Measurements from ENCODE around the gene SCART1.
"Not testable (repeated sequence)": the region's sequence is repeated elsewhere in the genome, so short reads cannot be mapped to it uniquely, and the experiment has no call there.

SCART1 gene

DNA sequence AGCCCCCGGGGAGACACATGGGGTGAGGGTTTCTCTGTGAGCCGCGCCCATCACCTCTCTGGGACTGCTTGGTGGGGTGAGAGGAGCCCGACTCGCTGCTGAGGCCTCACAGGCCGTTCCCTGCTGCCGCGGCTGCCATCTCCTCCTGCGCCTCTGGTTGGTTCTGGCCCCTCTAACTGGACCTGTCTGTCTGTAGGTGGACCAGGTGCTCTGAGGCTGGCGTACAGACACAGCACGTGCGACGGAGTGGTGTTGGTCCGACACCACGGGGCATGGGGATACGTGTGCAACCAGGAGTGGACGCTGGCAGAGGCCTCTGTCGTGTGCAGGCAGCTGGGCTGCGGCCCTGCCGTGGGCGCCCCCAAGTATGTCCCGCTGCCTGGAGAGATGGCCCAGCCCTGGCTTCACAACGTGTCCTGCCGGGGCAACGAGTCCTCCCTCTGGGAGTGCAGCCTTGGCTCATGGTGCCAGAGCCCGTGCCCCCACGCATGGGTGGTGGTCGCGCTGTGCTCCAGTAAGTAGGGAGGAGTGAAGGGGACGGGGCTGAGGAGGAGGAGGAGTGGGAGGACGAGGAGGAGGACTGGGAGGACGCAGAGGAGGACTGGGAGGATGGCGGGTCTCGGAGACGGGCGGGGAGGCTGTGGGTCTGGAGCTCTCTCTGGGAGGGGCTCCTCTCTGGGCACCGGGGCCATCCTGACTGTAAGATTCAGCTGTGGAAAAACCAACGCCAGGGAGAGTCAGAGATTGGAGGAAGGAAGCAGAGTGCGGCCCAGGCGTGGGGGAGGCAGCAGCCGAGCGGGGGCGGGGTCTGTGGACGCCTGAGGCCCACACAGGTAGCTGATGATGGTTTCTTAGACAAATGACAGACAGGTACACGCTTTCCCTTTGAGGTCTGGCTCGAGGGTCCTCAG lies 2.6 kb downstream of the SCART1 start:
- DNase-seq (ENCODE audit: low read depth), result no peak

DNA sequence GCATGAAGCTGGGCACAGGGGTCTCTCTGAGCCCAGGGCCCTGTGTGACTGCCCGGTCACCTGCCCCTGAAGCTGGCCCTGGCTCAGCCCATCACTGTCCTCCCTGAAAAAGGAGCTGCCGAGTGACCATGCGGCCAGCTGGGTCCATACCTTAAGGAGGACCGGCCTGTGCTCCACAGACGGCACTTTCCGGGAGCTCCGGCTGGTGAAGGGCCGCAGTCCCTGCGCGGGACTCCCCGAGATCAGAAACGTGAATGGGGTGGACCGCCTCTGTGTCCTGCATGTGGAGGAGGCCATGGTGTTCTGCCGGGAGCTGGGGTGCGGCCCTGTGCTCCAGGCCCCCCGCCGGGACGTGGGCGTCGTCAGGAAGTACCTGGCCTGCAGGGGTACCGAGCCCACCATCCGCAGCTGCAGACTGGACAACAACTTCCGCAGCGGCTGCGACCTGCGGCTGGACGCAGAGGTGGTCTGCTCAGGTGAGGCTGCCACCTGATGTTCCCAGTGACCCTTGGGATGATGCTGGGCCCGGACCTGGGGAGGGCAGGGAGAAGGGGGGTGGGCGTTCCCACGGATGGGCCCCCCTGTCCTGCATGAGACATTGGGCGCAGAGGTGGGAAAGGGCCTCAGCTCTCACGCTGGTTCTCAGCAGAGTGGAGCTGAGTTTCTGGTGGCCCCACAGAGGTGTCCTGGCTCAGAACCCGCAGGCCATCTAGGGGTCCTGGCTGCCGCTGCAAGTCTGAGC lies 3.5 kb downstream of the SCART1 start:
- no peak for DNase-seq (ENCODE audit: low read depth)

DNA sequence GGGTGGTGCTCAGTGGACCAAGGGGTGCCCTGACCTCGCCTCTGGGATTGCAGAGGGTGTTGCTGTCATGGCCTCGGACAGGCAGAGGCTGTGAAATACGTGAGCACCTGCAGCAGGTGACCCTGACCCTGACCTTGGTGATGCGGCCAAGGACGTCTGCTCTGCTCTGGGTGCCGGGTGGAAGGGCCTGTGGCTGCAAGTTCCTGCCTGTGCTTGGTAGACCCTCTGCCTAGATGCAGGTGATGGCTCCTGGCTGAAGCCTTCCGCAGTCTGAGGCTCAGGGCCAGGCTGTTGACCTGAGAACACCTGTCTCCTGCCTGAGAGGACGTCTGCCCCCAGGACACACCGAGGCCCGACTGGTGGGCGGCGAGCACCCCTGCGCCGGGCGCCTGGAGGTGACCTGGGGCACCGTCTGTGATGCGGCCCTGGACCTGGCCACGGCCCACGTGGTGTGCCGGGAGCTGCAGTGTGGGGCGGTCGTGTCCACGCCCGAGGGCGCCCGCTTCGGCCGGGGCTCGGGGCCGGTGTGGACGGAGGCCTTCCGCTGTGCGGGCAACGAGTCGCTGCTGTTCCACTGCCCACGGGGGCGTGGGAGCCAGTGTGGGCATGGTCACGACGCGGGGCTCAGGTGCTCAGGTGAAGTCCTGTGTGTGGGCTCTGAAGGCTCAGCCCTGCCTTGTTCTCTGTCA lies 4.4 kb downstream of the SCART1 start:
- DNase-seq (ENCODE audit: low read depth), result no peak

DNA sequence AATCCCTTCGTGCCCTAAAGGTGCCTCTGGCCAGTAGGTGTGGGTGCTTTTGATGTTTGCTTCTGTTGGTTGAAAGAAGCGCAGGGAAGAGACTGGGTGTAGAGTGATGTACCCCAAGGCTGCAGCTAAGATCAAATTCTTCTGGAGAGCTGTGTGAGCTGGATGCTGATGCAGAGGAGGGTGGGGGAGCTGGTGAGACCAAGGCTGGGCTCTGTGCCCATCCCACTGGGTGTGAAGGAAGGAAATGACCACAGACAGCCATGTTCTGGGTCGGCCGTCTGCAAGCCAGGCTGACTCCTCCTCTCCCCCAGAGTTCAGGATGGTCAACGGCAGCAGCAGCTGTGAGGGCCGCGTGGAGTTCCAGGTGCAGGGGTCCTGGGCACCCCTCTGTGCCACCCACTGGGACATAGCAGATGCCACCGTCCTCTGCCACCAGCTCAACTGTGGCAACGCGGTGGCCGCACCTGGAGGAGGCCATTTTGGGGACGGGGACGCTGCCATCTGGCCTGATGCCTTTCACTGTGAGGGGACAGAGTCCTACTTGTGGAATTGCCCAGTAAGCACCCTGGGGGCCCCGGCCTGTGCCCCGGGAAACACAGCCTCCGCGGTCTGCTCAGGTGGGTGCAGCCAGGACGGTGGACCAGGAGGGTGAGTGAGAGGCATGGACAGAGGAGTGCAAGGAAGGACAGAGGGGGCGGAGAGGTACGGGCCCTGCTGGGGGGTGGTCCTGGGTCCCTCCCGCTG lies 5.1 kb downstream of the SCART1 start:
- peak; percentile 15 for DNase-seq (ENCODE audit: low read depth)

DNA sequence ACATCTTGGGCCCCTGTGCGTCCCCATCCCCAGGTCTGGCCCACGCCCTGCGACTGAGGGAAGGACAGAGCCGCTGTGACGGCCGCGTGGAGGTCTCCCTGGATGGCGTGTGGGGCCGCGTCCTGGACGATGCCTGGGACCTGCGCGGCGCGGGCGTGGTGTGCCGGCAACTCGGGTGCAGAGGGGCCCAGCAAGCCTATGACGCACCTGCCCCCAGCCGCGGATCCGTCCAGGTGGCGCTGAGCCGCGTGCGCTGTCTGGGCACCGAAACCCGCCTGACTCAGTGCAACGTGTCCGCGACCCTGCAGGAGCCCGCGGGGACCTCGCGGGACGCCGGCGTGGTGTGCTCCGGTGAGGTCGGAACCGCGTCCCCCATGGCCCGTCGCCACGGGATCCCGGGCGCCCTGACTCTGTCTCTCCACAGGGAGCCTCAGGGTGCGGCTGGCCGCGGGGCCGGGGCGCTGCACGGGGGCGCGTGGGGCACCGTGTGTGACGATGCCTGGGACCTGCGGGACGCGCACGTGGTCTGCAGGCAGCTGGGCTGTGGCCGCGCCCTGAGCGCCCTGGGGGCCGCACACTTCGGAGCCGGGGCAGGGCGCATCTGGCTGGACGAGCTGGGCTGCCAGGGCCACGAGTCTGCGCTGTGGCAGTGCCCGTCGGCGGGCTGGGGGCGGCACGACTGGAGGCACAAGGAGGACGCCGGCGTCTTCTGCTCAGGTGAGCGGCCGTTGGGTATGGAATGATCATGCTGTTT lies 5.9 kb downstream of the SCART1 start:
- no peak for DNase-seq (ENCODE audit: low read depth)

DNA sequence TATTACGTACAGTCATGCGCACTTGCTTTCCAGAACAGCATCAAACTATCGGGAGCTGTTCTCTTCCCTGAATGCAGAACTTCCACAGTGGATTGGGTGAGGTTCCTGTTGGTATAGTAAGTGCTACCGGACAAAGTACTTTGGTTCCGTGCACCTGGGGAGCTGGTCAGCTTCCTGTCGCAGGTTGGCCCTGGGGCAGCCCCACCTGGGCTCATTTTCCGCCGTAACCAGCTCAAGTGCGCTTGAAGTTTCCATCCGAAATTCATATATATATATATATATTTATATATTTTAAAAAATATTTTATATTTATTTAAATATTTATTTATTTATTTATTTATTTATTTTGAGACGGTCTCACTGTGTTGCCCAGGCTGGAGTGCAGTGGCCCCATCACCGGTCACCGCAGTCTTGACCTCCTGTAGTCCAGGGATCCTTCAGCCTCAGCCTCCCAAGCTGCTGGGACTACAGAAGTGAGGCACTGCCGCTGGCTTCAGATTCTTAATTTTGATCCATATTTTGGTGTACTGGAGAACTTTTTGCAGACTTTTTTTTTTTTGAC lies 6.5 kb downstream of the SCART1 start:
- no peak for DNase-seq (ENCODE audit: low read depth)

DNA sequence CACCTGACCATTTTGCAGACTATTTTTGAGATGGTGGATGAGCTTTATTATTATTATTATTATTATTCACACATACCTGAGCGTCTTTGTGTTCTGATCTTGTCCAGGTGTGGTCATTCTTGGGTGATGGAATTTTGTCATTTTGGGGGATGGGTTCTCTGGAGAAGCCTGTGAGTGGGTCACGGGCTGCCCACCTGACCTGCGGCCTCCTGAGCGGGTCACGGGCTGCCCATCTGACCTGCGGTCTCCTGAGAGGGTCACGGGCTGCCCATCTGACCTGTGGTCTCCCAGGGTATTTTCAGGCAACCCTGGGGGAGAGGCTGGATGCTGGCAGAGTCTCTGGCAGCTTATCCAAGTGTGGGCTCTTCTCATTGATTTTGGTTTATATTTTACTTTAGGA lies 7.3 kb downstream of the SCART1 start:
- no peak for DNase-seq (ENCODE audit: low read depth)

DNA sequence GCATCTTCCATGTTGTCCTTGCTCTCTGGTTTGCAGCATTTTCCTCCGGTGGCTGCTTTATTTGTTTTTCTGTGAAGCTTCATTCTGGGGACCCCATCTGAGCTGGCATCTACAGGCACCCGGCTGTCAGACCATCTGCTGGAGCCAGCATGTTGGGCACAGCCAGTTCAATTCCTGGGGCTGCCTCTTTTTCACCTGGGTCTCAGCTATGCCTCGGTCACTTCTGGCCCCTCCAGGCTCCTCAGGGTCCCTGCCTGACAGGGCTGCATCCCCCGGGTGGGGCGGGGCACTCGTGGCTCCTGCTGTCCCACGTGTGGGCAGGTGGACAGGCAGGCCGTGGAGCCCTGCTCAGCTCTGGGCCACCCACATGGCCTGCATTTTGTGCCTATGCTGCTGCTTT lies 8.1 kb downstream of the SCART1 start:
- DNase-seq (ENCODE audit: low read depth), result no peak

DNA sequence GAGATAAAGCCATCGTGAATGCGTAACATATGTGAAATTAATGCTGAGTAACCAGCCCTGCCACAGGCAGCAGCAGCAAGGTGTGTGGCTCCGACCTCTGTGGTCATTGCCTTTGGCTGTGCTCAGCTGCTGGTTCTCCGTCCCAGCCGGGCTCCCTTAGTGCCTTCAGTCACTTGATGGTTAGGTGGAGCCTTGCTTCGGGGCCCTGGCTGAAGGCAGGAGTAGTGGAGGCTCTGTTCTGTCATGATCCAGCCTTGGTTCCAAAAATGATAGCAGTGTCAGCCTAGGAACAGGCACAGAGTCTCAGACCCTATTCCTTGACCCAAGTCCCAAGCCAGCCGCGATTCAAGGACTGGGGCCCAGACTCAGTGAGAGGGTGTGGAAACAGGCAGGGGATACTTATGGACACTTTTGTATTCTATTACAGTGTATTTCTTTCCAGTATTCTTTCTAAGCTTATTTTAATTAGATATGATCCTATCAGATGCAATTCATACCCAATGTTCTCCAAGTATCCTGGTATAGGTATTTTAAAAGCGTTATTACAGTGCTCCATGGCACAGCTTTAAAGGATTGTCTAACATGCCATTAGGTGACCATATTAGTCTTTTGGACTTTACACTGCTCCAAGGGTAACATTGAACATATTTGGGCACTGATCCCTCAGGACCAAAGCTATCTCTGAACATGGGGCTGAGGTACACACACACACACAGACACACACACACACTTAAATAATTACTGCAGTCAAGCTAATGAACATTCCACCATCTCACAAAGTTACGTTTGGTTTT lies 9.0 kb downstream of the SCART1 start:
- no peak for DNase-seq (ENCODE audit: low read depth)

DNA sequence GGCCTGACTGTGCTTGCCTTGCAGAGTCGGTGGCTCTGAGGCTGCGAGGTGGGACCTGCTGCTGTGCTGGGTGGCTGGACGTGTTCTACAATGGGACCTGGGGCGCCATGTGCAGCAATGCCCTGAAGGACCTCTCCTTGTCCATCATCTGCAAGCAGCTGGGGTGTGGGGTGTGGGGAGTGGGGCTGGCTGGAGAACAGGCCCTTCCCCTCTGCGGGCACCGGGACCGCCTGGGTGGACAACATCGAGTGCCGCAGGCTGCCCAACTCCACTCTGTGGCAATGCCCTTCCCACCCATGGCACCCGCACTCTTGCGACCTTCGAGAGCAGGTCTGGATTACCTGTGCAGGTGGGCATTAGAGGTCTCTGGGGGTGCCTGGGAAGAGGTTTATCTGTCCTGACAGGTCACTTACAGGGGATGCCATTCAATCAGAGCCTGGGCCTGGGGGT lies 10.9 kb downstream of the SCART1 start:
- DNase-seq (ENCODE audit: low read depth), result no peak

DNA sequence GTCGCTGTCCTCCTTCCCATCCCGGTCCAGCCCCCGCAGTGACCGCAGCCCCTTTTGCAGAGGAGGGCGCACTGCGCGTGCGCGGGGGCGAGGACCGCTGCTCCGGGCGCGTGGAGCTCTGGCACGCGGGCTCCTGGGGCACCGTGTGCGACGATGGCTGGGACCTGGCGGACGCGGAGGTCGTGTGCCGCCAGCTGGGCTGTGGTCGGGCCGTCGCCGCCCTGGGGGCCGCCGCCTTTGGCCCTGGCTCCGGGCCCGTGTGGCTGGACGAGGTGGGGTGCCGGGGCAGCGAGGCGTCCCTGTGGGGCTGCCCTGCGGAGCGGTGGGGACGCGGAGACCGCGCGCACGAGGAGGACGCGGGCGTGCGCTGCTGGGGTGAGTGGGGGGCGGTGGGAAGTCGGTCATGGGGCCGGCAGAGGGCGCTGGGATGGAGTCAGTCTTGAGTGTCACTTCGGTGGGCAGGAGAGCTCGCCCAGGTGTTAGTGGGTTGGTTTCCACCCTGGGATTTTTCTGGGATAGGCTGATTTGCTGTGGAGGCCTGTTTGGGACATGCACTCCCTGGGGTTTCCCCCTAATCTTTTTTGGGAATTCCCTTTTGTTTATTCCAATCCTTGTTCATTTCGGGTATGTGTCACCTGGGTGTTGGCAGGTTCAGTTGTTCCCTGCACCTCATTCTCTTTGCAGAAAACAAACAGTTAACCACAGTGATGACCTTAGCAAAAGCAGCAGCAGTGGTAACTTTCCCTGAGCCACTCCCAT lies 11.6 kb downstream of the SCART1 start:
- DNase-seq (ENCODE audit: low read depth), result no peak

DNA sequence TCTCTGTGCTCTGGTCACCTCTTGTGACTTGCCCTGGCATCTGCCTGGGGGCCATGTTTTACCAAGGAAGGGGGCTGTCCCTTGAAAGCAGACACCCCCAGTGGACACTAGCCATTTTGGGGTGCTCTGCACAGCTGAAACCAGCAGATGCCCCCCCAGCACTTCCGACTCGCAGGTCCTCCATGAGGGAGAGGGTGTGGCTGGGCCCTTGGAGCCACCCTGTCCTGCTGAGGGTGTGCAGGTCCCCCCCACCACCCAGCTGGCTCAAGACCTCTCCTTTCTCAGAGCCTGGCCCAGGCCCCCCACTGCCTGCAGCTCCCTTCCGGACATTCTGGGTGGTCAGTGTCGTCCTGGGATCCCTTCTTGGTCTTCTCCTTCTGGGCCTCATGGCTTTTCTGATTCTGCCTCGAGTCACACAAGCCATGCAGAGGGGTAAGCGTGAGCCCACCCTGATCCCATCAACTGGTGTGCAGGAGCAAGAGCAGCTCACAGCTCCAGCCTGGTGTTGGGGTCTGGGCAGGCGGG lies 12.3 kb downstream of the SCART1 start:
- no peak for DNase-seq (ENCODE audit: low read depth)

DNA sequence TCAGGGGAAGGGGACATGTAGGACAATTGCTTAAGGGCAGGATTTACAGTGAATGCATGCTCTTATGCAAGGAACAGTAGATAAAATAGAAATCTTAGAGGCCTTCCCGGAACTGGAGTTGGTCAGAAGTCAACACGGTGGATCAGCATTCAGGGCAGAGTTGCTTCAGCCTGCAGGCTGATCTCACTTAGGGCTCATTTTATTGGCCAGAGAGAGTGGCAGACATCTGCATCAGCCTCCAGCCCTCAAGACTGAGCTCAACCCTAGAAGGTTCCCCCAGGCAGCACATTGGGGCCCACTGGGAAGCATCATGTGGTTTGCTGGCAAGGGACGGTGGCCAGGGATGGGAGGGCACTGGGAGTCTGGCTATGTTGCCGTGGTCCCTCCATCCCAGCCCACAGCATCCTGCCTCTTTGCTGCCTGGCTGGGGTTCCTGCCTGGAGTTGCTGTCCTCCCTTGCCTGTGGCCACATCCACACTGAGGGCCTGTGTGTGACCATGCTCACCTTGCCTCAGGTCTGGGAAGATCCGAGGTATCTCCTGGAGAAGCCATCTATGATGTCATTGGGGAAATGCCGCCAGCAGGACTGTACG lies 13.0 kb downstream of the SCART1 start:
- no peak for DNase-seq (ENCODE audit: low read depth)

DNA sequence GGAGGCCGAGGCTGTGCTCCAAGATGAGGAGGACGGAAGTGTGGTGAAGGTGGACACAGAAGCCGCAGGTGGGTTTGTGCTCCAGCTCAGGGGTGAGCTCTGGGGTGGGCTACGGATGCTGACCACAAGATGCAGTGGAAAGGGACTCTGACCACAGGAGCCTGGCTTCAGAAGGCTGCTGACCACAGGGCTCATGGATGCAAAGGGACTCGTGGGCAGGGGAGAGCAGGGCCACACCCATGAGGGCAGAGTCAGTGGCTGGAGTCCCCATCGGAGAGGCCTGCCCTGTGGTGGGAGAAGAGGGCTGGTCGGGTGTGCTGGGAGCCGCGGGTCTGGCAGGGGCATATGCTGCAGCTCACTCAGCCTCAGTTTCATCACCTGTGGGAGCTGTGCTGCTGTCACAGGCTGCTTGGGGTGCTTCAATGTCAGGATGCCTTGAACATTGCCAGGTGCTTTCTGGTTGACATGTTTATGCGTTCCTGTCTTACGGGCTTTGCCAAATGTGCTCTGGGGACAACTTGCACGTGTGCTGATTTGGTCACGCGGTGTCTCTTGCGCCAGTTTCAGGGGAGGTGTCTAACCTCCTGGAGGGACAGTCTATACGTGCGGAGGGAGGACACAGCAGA lies 13.7 kb downstream of the SCART1 start:
- DNase-seq (ENCODE audit: low read depth), result no peak

DNA sequence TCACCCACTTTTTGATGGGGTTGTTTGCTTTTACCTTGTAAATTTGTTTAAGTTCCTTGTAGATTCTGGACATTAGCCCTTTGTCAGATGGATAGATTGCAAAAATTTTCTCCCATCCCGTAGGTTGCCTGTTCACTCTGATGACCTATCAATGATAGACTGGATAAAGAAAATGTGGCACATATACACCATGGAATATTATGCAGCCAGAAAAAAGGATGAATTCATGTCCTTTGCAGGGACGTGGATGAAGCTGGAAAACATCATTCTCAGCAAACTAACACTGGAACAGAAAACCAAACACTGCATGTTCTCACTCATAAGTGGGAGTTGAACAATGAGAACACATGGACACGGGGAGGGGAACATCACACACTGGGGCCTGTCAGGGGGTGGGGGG lies 15.5 kb downstream of the SCART1 start:
- not testable (repeated sequence) for DNase-seq (ENCODE audit: low read depth)

DNA sequence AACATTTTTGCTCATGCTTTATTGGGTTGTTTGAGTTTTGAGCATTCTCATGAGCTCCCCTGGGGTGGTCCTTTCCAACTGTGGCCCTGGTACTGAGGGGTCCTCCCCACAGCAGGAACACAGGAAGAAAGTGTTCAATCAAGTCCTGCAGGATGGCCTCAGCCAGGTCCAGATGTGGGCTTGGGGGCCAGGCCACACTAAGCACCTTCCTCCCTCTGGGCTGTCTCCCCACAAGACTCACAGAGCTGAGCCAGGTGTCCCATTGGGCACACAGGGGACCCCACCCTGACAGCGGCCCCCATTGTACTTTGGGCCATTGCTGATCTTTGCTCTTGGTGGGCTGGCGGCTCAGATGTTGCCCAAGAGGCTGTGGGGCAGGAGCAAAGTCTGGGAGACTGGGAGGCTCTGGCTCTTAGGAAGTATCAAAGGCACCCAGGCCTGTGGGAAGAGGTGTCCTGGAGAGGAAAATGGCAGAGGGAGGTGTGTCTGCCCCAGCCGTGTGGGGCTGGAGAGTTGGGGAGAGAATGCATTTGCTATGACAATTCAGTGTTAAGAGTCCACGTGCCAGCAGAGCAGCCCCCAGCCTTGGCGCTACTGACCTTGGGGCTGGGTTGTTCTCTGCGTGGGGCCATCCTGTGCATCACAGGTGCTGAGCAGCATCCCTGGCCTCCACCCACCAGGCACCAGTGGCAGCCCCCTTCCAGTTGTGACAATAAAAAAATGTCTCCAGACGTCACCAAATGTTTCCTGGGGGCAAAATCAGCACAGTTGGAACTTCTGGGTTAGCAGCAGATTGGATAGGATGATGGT lies 17.8 kb downstream of the SCART1 start:
- DNase-seq (ENCODE audit: low read depth), result no peak

DNA sequence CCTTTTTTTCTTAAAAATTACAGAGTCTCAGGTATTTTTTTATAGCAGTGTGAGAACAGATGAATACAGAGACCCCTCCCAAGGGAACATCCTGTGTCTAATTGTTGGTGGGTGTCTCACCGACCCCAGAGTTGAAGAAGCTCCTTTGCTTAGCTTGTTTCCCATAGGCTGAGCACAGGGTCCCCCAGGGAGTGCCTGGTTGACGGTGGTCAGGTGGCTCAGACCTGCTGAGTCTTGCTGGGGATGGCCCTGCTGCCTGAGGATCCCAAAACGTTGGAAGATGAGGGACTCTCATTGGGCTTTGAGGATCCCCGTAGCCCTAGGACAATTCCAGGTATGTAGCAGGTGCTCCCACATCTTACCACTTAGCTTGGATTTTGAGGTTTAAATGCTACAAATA lies 19.5 kb downstream of the SCART1 start:
- DNase-seq (ENCODE audit: low read depth), result no peak
